WTC11 (cell line): ENCODE data around the gene CADM1. TPM values are rescaled to one million over a fixed set of nuclear protein-coding genes. Genes with fewer than 3 reads are reported as not detected.

ENCODE experiments used
- ATAC-seq: fragments of 200-7000 bp; cut with Tn5 transposase; 2 replicates; pipeline ENCODE4 v1.10.0; 2021; ENCODE audit warnings: mild to moderate bottlenecking, moderate library complexity
- CTCF ChIA-PET: fragments of 300-600 bp; sonication (Branson Sonifier 250); formaldehyde crosslinking; loops from one replicate; lab custom pipeline; 2021; ENCODE audit warnings: antibody characterized with exemption; lab: Charles Lee
- POLR2A ChIA-PET: fragments of 350-600 bp; sonication (Branson Sonifier 250); formaldehyde crosslinking; loops from one replicate; lab custom pipeline; 2021; ENCODE audit warnings: antibody characterized with exemption; lab: Charles Lee
- DNase-seq: peaks from one replicate; pipeline ENCODE4 v3.0.0; 2021; ENCODE audit warnings: low spot score
- H3K27ac Mint-ChIP-seq: 2 replicates; pipeline ENCODE4 v1.8.0; 2021; ENCODE audit warnings: mixed read lengths
- H3K27me3 Mint-ChIP-seq: 2 replicates; pipeline ENCODE4 v1.8.0; 2021; ENCODE audit warnings: low read depth, mild to moderate bottlenecking, moderate library complexity, mixed read lengths
- H3K36me3 Mint-ChIP-seq: 2 replicates; pipeline ENCODE4 v1.8.0; 2021; ENCODE audit warnings: mixed read lengths
- H3K4me1 Mint-ChIP-seq: 2 replicates; pipeline ENCODE4 v1.8.0; 2022; ENCODE audit warnings: mixed read lengths
- H3K4me3 Mint-ChIP-seq: 2 replicates; pipeline ENCODE4 v1.8.0; 2021; ENCODE audit warnings: mild to moderate bottlenecking, moderate library complexity, mixed read lengths
- H3K9me3 Mint-ChIP-seq: 2 replicates; pipeline ENCODE4 v1.8.0; 2021; ENCODE audit warnings: mixed read lengths
- CBFB ChIP-seq: sonication (generic); formaldehyde crosslinking; IDR thresholded peaks from 2 replicates; pipeline ENCODE4 v1.8.1; 2022; ENCODE audit warnings: mild to moderate bottlenecking, low read depth, missing genetic modification reagents
- CREM ChIP-seq: sonication (generic); formaldehyde crosslinking; IDR thresholded peaks from 2 replicates; pipeline ENCODE4 v1.8.1; 2022; ENCODE audit warnings: mild to moderate bottlenecking, missing genetic modification reagents, moderate library complexity
- ESRRA ChIP-seq: sonication (generic); formaldehyde crosslinking; IDR thresholded peaks from 2 replicates; pipeline ENCODE4 v1.8.1; 2022; ENCODE audit warnings: mild to moderate bottlenecking, missing genetic modification reagents, borderline replicate concordance
- ETV6 ChIP-seq: sonication (generic); formaldehyde crosslinking; IDR thresholded peaks from 2 replicates; pipeline ENCODE4 v1.8.1; 2022; ENCODE audit warnings: mild to moderate bottlenecking, missing genetic modification reagents
- FOXJ3 ChIP-seq: sonication (generic); formaldehyde crosslinking; IDR thresholded peaks from 2 replicates; pipeline ENCODE4 v1.9.0; 2021; ENCODE audit warnings: missing genetic modification reagents, mild to moderate bottlenecking, borderline replicate concordance
- GABPB1 ChIP-seq: sonication (generic); formaldehyde crosslinking; IDR thresholded peaks from 2 replicates; pipeline ENCODE4 v1.8.1; 2023; ENCODE audit warnings: mild to moderate bottlenecking, missing genetic modification reagents
- GTF2I ChIP-seq: fragments of 250-450 bp; sonication (Bioruptor Pico); conservative IDR thresholded peaks from 2 replicates; pipeline ENCODE4 v1.4.0; 2021; ENCODE audit warnings: mild to moderate bottlenecking
- HMGA2 ChIP-seq: fragments of 250-450 bp; sonication (Bioruptor Pico); IDR thresholded peaks from 2 replicates; pipeline ENCODE4 v1.4.0; 2021; ENCODE audit warnings: mild to moderate bottlenecking, moderate library complexity
- NR1H2 ChIP-seq: sonication (generic); formaldehyde crosslinking; IDR thresholded peaks from 2 replicates; pipeline ENCODE4 v1.9.0; 2021; ENCODE audit warnings: mild to moderate bottlenecking, moderate library complexity, missing genetic modification reagents
- NR2C2 ChIP-seq: sonication (generic); formaldehyde crosslinking; IDR thresholded peaks from 2 replicates; pipeline ENCODE4 v1.8.0; 2022; ENCODE audit warnings: mild to moderate bottlenecking, missing genetic modification reagents
- NR3C1 ChIP-seq: sonication (generic); formaldehyde crosslinking; conservative IDR thresholded peaks from 2 replicates; pipeline ENCODE4 v1.8.1; 2023; ENCODE audit warnings: low read depth, mild to moderate bottlenecking, missing genetic modification reagents
- OVOL2 ChIP-seq: fragments of 250-450 bp; sonication (Bioruptor Pico); IDR thresholded peaks from 2 replicates; pipeline ENCODE4 v1.9.0; 2021; ENCODE audit warnings: mild to moderate bottlenecking, borderline replicate concordance
- PRDM15 ChIP-seq: sonication (generic); formaldehyde crosslinking; IDR thresholded peaks from 2 replicates; pipeline ENCODE4 v1.8.0; 2022; ENCODE audit warnings: missing genetic modification reagents
- RORB ChIP-seq: fragments of 250-450 bp; sonication (Bioruptor Pico); IDR thresholded peaks from 2 replicates; pipeline ENCODE4 v1.9.0; 2021; ENCODE audit warnings: mild to moderate bottlenecking
- SP1 ChIP-seq: sonication (generic); formaldehyde crosslinking; conservative IDR thresholded peaks from 2 replicates; pipeline ENCODE4 v1.8.1; 2022; ENCODE audit warnings: missing genetic modification reagents
- STAT6 ChIP-seq: sonication (generic); formaldehyde crosslinking; conservative IDR thresholded peaks from 2 replicates; pipeline ENCODE4 v1.8.1; 2023; ENCODE audit warnings: mild to moderate bottlenecking, low read depth, missing genetic modification reagents, moderate library complexity
- TEAD4 ChIP-seq: sonication (generic); formaldehyde crosslinking; IDR thresholded peaks from 2 replicates; pipeline ENCODE4 v1.8.0; 2022; ENCODE audit warnings: mild to moderate bottlenecking, missing genetic modification reagents
- TP53 ChIP-seq: sonication (generic); formaldehyde crosslinking; IDR thresholded peaks from 2 replicates; pipeline ENCODE4 v1.8.1; 2023; ENCODE audit warnings: mild to moderate bottlenecking, missing genetic modification reagents
- ZBTB21 ChIP-seq: sonication (generic); formaldehyde crosslinking; IDR thresholded peaks from 2 replicates; pipeline ENCODE4 v1.8.1; 2023; ENCODE audit warnings: mild to moderate bottlenecking, missing genetic modification reagents, borderline replicate concordance
- ZNF317 ChIP-seq: sonication (generic); formaldehyde crosslinking; IDR thresholded peaks from 2 replicates; pipeline ENCODE4 v1.8.1; 2023; ENCODE audit warnings: low read depth, mild to moderate bottlenecking, moderate library complexity, missing genetic modification reagents, borderline replicate concordance
- ZNF416 ChIP-seq: fragments of 250-450 bp; sonication (Bioruptor Pico); IDR thresholded peaks from 2 replicates; pipeline ENCODE4 v1.9.0; 2021; ENCODE audit warnings: mild to moderate bottlenecking, inconsistent platforms
- ZNF671 ChIP-seq: fragments of 250-450 bp; sonication (Bioruptor Pico); IDR thresholded peaks from 2 replicates; pipeline ENCODE4 v1.8.0; 2021; ENCODE audit warnings: mild to moderate bottlenecking
- total RNA-seq: library from RNA; stranded (reverse); gene quantifications from 3 replicates; pipeline ENCODE4 v1.2.3, GENCODE V29; 2021
- TF ChIP-seq, protein P1 (sequence below): sonication (generic); formaldehyde crosslinking; IDR thresholded peaks from 2 replicates; pipeline ENCODE4 v1.8.1; 2023; ENCODE audit warnings: mild to moderate bottlenecking, moderate library complexity, missing genetic modification reagents
- TF ChIP-seq, protein P2 (sequence below): sonication (generic); formaldehyde crosslinking; IDR thresholded peaks from 2 replicates; pipeline ENCODE4 v1.8.1; 2023; ENCODE audit warnings: mild to moderate bottlenecking, missing genetic modification reagents
- TF ChIP-seq, protein P3 (sequence below): sonication (generic); formaldehyde crosslinking; IDR thresholded peaks from 2 replicates; pipeline ENCODE4 v1.8.0; 2022; ENCODE audit warnings: mild to moderate bottlenecking, missing genetic modification reagents
- TF ChIP-seq, protein P4 (sequence below): sonication (generic); formaldehyde crosslinking; IDR thresholded peaks from 2 replicates; pipeline ENCODE4 v1.8.1; 2023; ENCODE audit warnings: mild to moderate bottlenecking, missing genetic modification reagents, moderate library complexity

CADM1 gene
- total RNA-seq, 1 experiment from 2014 or later = 26.8 TPM

GRCh38 chr11:115220911-115221310 lies 283.3 kb downstream of the CADM1 start (continued):
- TF ChIP-seq TP53 (CRISPR knock-in tag) (no peak), NR1H2 (CRISPR knock-in tag) (no peak), ESRRA (no peak), RORB (no peak), GTF2I (CRISPR knock-in tag) (no peak), NR3C1 (CRISPR knock-in tag) (no peak), ETV6 (CRISPR knock-in tag) (no peak)
- TF ChIP-seq, protein P1, sequence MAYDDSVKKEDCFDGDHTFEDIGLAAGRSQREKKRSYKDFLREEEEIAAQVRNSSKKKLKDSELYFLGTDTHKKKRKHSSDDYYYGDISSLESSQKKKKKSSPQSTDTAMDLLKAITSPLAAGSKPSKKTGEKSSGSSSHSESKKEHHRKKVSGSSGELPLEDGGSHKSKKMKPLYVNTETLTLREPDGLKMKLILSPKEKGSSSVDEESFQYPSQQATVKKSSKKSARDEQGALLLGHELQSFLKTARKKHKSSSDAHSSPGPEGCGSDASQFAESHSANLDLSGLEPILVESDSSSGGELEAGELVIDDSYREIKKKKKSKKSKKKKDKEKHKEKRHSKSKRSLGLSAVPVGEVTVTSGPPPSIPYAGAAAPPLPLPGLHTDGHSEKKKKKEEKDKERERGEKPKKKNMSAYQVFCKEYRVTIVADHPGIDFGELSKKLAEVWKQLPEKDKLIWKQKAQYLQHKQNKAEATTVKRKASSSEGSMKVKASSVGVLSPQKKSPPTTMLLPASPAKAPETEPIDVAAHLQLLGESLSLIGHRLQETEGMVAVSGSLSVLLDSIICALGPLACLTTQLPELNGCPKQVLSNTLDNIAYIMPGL = no peak
- TF ChIP-seq, protein P2, sequence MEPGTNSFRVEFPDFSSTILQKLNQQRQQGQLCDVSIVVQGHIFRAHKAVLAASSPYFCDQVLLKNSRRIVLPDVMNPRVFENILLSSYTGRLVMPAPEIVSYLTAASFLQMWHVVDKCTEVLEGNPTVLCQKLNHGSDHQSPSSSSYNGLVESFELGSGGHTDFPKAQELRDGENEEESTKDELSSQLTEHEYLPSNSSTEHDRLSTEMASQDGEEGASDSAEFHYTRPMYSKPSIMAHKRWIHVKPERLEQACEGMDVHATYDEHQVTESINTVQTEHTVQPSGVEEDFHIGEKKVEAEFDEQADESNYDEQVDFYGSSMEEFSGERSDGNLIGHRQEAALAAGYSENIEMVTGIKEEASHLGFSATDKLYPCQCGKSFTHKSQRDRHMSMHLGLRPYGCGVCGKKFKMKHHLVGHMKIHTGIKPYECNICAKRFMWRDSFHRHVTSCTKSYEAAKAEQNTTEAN = no peak
- TF ChIP-seq, protein P3, sequence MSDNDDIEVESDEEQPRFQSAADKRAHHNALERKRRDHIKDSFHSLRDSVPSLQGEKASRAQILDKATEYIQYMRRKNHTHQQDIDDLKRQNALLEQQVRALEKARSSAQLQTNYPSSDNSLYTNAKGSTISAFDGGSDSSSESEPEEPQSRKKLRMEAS (CRISPR knock-in tag) = no peak

DNA sequence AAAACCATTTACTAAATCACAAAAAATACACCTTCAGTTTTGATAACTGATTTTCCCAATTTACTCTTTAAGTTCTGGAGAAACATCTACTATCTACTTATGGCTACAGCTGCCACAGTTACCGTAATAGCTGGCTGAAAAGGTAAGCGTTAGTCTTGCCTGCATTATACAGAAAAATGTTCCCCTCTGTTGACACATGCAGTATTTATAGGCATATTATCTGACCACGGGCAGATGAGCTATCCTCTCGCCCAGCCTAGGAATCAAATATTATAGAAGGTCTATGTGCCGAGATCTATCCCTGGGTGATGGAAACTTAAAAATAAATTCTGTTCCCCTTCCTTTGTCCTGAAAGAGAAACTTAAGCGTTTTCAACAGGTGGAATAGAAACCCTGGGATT lies 283.8 kb downstream of the CADM1 start:
- H3K36me3 Mint-ChIP-seq = no peaks in the 10 kb centered on the region
- TF ChIP-seq NR1H2 (CRISPR knock-in tag) (no peak), PRDM15 (CRISPR knock-in tag) (no peak), OVOL2 (no peak), NR2C2 (CRISPR knock-in tag) (no peak), STAT6 (CRISPR knock-in tag) (no peak), HMGA2 (CRISPR knock-in tag) (no peak), ZNF317 (CRISPR knock-in tag) (no peak), TEAD4 (CRISPR knock-in tag) (no peak), CBFB (CRISPR knock-in tag) (no peak), ZBTB21 (no peak), ZNF416 (no peak), GABPB1 (CRISPR knock-in tag) (no peak), SP1 (CRISPR knock-in tag) (no peak), CREM (CRISPR knock-in tag) (no peak), ZNF671 (no peak), FOXJ3 (CRISPR knock-in tag) (no peak)
- TF ChIP-seq, protein P2 = no peak
- TF ChIP-seq, protein P4, sequence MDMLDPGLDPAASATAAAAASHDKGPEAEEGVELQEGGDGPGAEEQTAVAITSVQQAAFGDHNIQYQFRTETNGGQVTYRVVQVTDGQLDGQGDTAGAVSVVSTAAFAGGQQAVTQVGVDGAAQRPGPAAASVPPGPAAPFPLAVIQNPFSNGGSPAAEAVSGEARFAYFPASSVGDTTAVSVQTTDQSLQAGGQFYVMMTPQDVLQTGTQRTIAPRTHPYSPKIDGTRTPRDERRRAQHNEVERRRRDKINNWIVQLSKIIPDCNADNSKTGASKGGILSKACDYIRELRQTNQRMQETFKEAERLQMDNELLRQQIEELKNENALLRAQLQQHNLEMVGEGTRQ (CRISPR knock-in tag) = no peak
- ATAC-seq = no peak
- POLR2A ChIA-PET = no interaction called here
- no peaks in the 10 kb centered on the region for H3K27me3 Mint-ChIP-seq
- no peak for DNase-seq
- no peaks in the 10 kb centered on the region for H3K9me3 Mint-ChIP-seq
- no peak overlapping the region for H3K4me3 Mint-ChIP-seq
- H3K4me1 Mint-ChIP-seq = peaks cover 43% of the 10 kb centered on the region
- H3K27ac Mint-ChIP-seq = no peak overlapping the region
- CTCF ChIA-PET = no interaction called here
